Sciatic nerve (tissue), 2 donors: ENCODE data around the gene SAMD8. TPM values are rescaled to one million over a fixed set of nuclear protein-coding genes. Genes with fewer than 3 reads are reported as not detected.
"Not testable (repeated sequence)": the region's sequence is repeated elsewhere in the genome, so short reads cannot be mapped to it uniquely, and the experiment has no call there.

ENCODE experiments used
- ATAC-seq: fragments of 200-7000 bp; cut with Tn5 transposase; one replicate; pipeline ENCODE4 v1.9.1; 2020; ENCODE audit warnings: mild to moderate bottlenecking, moderate library complexity
- DNase-seq: peaks from one replicate; pipeline ENCODE4 v3.0.0-alpha.2; 2020; ENCODE audit warnings: low spot score
- intact Hi-C: fragments of 100-400 bp; cut with DNase I; formaldehyde crosslinking; loops from one replicate; pipeline ENCODE4 v1.14.2; 2022
- total RNA-seq: library from RNA; stranded (reverse); fragmentation: NEBNext Ultra II Directional; extraction: Animal tissue kit (Norgen Biotek cat#: 25700); gene quantifications from one replicate; pipeline ENCODE4 v1.2.1, GENCODE V29; 2021
- donor health status: DM: no; HTN: no; CAD: no.
- donor health status: DM: no; HTN: no; CAD: no.

Gene SAMD8
- total RNA-seq, 1 donor from 2014 or later, result 51.4 TPM

DNA sequence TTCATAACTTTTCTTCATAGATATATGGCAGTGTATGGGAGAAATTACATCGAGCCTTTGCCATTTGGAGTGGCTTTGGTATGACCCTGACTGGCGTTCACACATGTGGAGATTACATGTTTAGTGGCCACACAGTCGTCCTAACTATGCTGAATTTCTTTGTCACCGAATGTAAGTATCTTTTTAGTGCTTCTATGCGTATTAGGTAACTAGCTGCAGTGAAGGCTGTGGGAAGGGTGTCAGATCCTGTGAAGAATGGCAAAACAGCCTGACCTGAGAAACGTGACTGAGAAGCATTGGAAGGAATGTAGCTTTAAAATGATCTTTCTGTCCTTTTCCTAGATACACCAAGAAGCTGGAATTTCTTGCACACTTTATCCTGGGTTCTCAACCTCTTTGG, 64.6 kb downstream of the SAMD8 start:
- intact Hi-C loops, result no loop called here
- no peak for DNase-seq
- ATAC-seq, result no peak

DNA sequence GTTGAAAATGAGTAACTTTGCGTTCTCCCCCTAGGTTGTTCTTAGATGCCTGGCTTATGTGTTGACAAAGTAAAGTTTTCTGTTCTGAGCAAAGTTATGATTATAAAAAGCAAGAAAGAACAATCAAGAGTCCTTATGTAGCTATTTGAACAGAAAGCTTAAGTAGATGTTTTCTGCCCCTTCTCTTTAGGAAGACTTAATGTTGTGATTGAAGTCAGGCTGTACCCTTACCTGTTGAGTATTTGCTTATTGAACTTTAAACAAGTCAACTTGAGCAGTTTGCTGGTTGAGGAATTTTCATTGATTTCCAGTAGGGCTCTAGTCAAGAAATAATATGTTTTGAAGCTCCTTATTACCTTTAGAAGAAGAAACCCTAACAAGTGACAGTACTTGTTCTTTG, 65.3 kb downstream of the SAMD8 start:
- ATAC-seq (no peak), DNase-seq (no peak)
- intact Hi-C loops, result no loop called here

DNA sequence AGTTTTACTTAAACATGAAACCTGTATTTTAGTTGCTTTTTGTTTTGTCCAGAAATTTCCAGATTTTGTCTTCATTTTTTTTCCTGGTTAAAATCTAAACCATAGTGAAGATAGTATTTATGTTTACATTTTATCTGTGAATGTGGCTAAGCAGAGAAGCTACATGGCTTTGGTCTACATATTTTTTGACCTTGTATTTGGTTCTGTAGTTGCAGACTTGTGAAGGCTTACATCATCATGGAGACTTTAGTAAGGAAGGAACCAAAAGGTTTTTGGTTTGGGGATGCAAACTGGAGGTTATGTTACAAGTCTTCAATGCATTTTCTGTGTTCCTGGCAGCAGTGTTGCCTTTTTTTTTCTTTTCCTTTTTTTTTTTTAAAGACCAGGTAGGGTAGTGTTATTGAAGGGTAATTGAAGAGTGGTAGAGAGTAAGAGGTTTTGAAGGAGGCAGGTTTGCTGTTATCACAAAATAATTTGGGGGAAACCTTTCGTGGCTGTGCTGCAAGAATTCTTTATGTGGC, 68.3 kb downstream of the SAMD8 start:
- DNase-seq (no peak), ATAC-seq (no peak)
- intact Hi-C loops, result no loop called here

DNA sequence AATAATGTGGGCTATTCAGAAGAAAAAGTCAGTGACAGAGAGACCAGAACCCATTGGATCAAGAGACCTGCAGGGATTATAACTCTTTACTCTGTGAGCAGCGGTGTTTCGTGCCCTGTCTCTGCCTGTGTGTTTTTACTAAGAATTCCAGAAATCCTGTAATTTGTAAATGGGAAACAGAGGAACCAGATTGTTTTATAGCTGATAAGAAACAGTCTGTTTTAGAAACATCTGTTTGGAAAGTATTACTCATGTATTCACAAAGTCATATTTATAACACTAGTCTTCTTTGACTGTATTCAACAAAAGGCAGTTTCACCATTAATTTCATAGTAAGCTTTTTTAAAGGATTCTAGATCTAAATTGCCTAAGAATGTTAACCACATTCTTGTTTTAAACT, 69.1 kb downstream of the SAMD8 start:
- ATAC-seq (peak; percentile 58), DNase-seq (no peak)
- intact Hi-C loops, result no loop called here

GRCh38 chr10:75181073-75181472, 69.6 kb downstream of the SAMD8 start:
- intact Hi-C loops, result no loop called here
- ATAC-seq (no peak), DNase-seq (no peak)

DNA sequence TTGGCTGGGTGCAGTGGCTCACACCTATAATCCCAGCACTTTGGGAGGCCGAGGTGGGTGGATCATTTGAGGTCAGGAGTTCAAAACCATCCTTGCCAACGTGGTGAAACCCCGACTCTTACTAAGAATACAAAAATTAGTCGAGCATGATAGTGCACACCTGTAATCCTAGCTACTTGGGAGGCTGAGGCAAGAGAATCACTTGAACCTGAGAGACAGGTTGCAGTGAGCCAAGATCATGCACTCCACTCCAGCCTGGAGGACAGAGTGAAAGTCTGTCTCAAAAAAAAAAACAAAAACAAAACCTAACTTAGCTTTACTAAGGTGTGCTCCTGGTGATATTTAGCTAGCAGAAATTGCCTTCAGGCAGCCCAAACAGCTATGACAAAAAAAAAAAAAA, 74.9 kb downstream of the SAMD8 start:
- ATAC-seq, result no peak
- intact Hi-C loops, result no loop called here
- no peak for DNase-seq

DNA sequence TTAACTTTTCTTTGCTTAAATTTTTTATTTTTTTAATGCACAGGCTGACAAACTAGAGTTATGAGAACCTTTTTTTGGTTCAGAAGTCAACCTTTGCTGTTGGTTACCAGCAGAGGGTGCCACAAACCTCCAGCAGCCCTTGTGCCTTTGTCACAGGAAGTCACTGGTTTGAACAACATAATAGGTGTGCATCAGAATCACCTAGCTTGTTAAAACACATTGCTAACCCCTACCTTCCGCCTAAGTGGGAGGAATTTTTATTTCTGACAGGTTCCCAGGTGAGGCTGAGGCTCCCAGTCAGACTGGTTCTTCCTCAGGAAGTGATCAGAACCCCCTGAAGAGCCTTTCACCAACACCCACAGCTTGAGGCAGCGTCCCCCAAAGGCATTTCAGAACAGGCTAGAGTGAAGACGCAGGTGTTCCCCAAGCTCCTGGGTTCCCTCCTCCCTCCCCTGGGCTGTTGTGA, 76.5 kb downstream of the SAMD8 start:
- ATAC-seq (no peak), DNase-seq (no peak)
- intact Hi-C loops, result no loop called here

DNA sequence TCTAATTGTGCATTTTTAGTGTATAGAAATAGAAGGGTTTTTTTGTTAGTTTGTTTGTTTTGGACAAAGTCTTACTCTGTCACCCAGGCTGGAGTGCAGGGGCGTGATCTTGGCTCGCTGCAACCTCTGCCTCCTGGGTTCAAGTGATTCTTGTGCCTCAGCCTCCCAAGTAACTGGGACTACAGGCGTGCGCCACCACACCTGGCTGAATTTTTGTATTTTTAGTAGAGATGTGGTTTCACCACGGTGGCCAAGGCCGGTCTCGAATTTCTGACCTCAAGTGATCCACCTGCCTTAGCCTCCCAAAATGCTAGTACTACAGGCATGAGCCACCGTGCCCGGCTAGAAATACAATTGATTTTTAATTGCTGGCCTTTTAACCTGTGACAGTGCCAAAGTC, 77.1 kb downstream of the SAMD8 start:
- intact Hi-C loops, DNase-seq, ATAC-seq: not testable (repeated sequence)

GRCh38 chr10:75189266-75190096, 78.0 kb downstream of the SAMD8 start:
- ATAC-seq (no peak), DNase-seq (no peak)
- intact Hi-C loops, result no loop called here

DNA sequence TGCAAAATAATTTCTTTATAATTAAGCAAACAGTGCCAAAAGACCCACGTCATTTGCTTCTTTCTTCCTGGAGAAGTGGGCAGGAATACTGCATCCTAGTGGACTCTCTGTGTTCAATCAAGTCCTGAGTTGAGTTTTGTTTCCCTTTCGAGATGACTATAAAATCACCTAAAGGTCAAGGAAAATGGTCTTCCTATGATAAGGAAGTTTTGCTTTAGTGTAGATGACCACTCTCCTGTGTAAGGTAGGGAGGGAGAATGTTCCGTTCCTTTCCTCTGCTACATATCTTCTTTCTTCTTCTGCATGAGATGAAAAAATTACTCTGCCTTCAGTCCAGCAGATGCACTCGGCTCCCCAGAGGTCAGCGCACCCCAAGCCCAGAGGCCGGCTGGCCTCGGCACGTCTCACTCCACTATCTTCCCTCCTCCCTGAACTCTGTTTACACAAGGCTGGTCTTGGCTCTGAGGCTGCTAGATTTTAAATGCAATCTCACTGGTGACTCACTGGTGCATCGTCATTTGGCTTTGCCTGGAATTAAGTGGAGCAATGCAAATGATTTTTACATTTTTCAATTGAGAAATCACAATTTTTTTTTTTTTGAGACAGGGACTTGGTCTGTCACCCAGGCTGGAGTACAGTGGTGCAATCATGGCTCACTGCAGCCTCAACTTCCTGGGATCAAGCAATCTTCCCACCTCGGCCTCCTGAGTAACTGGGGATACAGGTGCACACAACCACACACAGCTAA, 80.5 kb downstream of the SAMD8 start:
- intact Hi-C loops, result no loop called here
- peak; percentile 85 for ATAC-seq
- no peak for DNase-seq

DNA sequence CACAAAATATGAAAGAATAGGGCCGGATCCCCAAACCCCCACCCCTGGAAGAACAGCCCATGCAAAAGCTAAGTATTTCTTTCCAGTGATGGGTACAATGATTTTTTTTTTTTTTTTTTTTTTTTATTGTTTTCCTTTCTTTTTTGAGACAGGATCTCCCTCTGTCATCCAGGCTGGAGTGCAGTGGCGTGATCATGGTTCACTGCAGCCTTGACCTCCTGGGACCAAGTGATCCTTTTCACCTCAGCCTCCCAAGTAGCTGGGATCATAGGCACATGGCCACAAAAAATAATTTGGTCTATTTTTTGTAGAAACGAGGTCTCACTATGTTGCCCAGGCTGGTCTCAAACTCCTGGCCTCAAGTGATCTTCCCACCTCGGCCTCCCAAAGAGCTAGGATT, 83.2 kb downstream of the SAMD8 start:
- intact Hi-C loops, ATAC-seq, DNase-seq: not testable (repeated sequence)

GRCh38 chr10:75195035-75195763, 83.7 kb downstream of the SAMD8 start:
- intact Hi-C loops, result no loop called here
- ATAC-seq (no peak), DNase-seq (no peak)

DNA sequence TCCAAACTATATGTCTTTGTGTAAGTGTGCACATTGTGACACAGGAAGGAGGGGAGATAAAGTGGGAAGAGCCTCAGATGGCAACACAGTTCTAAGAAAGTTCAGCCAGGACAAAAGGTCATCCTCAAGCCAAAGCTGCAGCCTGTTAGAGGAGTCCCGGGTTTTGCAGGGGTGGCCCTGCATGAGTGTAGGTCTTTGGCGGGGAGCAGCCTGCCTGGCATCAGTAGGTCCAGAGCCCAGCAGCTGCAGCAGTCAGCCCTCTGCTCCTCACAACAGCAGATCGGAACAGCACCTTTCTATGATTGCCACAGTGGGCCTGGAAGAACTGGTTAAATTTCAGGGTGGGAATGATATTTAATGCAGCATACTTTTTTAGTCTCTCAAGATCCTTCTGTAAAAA, 85.6 kb downstream of the SAMD8 start:
- no peak for ATAC-seq
- intact Hi-C loops, result no loop called here

GRCh38 chr10:75197906-75198305, 86.5 kb downstream of the SAMD8 start:
- ATAC-seq (peak; percentile 56), DNase-seq (peak; percentile 65)
- intact Hi-C loops, result no loop called here

More for the DNA sequence above, 85.6 kb downstream of the SAMD8 start:
- no peak for DNase-seq

DNA sequence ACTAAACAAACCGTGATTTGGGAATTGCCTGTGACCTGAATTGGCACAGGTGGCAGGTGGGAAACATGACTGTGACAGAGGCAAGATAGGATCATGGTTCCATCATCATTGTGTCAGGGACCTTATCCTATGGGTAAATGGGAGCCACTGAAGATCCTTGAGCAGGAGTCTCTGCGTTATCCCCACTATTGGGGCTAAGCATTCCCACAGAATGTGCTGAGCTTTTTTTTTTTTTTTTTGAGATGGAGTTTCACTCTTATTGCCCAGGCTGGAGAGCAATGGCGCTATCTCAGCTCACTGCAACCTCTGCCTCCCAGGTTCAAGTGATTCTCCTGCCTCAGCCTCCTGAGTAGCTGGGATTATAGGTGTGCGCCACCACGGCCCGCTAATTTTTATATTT, 88.5 kb downstream of the SAMD8 start:
- intact Hi-C loops, DNase-seq, ATAC-seq: not testable (repeated sequence)

DNA sequence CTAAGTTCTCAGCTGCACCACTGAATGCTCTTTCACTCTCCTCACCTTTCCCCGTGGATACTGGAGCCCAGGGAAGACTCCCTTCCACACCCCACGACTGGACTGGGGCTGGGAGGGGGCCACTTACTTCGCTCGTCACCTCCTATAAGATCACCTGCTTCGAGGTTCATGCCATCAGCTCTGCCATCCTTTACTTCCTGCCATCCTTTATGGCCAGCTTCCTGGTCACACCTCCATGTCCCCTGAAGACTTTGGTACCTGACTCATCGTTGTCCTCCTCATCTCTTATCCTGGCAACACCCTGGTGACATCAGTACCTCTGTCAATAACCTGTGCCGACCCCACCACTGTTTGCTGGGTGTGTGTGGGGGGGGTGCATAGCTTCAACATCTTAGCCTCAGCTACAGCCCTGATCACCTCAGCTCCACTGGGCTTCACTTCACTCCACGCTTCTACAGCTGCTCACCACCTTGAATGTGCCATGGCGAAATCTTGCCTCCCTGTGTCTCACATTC, 90.4 kb downstream of the SAMD8 start:
- ATAC-seq, result no peak
- DNase-seq, result peak; percentile 30
- intact Hi-C loops, result no loop called here

DNA sequence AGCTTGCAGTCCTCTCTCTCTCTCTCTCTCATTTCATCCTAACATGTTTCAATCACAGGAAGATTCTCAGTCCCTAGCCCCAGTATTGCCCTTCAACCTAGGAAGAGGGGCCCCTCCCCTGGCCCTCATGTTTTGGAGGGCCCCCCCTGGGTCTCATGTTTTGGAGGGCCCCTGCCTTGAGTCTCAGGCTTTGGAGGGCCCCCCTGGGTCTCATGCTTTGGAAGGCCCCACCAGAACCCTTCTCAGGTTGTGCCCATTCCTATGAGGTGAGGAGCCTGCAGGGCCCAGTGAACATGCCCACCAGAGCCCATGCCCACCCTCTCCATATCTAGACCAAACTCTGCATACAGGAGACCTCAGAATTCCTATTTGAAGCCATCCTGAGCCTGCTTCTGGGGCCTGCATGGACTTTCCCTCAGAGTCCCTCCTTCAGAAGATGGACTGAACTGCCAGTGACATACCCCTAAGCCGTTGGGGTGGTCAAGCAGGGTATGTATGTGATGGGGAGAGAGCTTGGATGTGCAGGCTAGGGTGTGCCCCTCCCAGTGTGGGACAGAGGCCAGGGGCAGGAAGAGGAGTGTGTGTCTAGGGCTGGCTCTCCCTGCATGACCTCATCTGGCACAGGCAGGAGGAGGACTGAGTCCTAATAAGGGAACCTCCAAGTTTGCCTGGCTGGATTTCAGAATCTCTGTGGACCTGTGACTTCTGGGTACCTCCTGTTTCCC, 91.0 kb downstream of the SAMD8 start:
- intact Hi-C loops, result no loop called here
- peak; percentile 55 for DNase-seq
- peak; percentile 80 for ATAC-seq

GRCh38 chr10:75203046-75203620, 91.7 kb downstream of the SAMD8 start:
- intact Hi-C loops, result not testable (repeated sequence)
- peak; percentile 42 for DNase-seq
- peak; percentile 7 for ATAC-seq
